ENCODE measurements around the gene FRMD4B. TPM values are rescaled to one million over a fixed set of nuclear protein-coding genes. Genes with fewer than 3 reads are reported as not detected.

Gene FRMD4B
- total RNA-seq, 4 donors from 2014 or later: 39.5 to 71.0 (median 56.0) TPM

DNA sequence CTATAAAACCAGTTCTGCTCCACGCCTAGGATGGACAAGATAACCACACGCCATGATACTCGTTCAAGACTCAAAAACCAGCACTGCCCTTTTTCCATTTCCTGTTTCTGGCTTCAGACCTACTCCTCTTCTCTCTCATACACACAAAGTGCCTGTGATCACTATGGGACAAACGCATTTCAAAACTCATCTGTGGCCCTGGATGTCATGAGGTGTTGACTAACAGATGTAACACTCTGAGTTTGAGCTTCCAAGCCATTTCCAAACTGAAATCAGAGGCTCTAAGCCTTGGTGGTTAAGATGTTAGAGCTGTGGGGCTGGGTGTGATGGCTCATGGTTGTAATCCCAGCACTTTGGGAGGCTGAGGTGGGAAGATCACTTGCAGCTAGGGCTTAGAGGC lies 207.8 kb downstream of the FRMD4B start:
- no peak for ATAC-seq (ENCODE audit: low FRiP score)
- no peak for DNase-seq (ENCODE audit: low spot score)
- TF ChIP-seq, protein P1, sequence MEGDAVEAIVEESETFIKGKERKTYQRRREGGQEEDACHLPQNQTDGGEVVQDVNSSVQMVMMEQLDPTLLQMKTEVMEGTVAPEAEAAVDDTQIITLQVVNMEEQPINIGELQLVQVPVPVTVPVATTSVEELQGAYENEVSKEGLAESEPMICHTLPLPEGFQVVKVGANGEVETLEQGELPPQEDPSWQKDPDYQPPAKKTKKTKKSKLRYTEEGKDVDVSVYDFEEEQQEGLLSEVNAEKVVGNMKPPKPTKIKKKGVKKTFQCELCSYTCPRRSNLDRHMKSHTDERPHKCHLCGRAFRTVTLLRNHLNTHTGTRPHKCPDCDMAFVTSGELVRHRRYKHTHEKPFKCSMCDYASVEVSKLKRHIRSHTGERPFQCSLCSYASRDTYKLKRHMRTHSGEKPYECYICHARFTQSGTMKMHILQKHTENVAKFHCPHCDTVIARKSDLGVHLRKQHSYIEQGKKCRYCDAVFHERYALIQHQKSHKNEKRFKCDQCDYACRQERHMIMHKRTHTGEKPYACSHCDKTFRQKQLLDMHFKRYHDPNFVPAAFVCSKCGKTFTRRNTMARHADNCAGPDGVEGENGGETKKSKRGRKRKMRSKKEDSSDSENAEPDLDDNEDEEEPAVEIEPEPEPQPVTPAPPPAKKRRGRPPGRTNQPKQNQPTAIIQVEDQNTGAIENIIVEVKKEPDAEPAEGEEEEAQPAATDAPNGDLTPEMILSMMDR (IDR thresholded peaks at IDR 0.05): no peak

DNA sequence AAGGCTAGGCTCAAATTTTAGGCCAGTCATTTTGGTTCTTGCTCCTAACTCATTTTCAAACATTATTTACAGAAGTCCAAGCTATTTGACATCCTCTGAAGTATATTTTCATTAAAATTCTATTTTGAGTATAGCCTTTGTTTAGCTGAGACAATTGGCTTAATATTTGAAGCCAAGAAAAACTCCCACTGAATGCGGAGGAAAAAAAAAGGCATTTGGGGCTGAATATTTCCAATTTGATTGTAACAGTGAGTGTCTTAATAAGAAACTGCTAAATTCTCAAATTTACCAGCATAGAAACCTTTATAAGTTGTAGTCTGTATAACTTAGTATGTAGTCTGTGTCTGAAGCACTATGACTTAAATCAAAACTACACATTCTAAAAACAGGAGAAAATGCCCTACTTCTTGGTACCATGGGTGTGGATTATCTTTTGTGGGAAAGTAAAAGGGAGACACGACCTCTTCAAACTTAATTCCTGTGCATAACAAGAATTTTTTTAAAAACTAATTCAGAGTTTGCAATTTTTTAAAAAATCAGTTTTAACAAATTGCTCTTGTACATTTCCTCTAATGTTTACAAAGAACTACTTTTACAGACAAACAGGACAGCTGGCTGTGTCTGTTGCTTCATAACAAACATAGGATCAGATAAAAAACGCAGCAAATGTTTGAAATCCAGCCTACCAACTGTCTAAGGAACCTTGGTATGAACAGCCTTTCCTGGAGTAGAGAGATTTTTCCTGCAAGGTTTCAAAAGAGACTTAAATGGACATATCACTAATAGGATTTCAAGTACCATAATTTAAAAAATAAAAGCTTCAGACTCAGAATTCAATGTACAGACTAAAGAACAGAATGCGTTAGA lies 210.8 kb downstream of the FRMD4B start:
- TF ChIP-seq, protein P1 (IDR thresholded peaks at IDR 0.05): no peak
- ATAC-seq (ENCODE audit: low FRiP score) (no peak), DNase-seq (ENCODE audit: low spot score) (no peak)

DNA sequence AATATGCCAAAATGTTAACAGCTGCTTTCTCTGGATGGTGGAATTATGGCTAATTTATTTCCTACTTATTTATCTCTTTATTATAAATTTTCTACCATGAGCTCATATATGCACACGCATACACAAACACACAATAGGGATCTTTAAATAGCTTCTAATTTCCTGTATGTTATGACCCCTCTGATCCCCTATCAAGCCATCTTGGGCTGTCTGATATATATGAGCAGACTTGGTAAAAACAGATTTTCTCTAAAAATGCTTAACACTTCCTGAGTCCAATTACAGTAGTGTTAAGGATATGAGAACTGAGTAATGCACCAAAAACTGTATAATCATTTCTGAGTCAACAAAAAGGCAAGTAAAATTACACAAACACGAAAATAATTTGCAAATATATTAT lies 211.4 kb downstream of the FRMD4B start:
- TF ChIP-seq, protein P1 (IDR thresholded peaks at IDR 0.05): no peak
- ATAC-seq (ENCODE audit: low FRiP score) (no peak), DNase-seq (ENCODE audit: low spot score) (no peak)

DNA sequence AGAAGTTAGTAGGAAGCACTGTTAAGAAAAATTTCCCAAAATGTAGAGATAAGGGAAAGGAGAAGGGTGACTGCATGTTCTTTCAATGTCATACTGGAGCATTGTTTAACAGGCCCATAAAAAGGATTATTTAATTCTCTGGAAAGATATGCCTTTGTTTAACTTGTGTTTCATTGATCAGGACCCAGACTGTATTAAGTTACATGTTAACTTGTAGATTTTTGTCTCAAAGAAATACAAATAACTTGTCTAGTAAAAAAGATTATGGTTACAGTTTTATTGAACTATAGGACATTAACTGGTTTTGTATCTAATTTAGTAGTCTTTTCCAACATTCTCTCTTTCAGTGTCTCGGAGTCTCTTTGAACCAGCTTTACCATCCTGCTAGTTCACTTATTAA lies 213.8 kb downstream of the FRMD4B start:
- ATAC-seq (ENCODE audit: low FRiP score): no peak
- DNase-seq (ENCODE audit: low spot score): no peak
- TF ChIP-seq, protein P1 (IDR thresholded peaks at IDR 0.05): no peak

DNA sequence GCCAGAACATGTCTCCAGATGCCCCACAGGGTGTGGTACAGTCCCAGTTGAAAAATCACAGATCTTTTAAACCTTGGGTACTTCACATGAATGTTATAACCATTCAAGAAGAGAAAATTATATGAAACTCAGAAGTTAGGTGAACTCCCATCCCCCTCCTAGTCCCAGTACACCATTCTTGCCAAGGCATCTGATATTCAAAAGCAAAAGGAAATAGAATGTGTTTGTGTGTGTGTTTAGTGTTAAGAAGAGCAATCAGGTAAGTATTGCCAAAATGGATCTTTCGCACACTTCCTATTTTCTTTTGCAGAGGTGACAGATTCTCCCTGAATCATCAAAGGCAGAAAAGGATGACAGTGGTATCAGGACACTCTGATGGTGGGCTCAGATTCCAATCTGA lies 219.4 kb downstream of the FRMD4B start:
- ATAC-seq (ENCODE audit: low FRiP score) (no peak), DNase-seq (ENCODE audit: low spot score) (no peak)
- TF ChIP-seq, protein P1 (IDR thresholded peaks at IDR 0.05): no peak

DNA sequence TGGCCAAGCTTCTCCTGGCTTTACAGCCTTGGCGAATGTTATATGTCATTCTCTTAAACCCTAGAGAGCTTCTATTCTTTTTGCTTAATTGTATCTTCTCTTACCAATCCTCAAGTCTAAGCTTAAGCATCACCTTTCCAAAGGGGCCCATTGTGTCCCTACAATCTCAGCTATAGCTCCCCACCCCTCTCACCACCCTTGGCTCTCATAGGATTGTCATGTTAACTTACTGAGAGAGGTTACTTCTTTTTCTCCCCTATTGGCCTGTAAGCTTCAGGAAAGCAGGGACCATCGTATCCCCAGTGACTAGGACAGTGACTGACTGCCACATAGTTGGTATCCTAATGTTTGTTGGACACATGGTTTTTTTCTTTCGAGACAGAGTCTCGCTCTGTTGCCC lies 220.1 kb downstream of the FRMD4B start:
- DNase-seq (ENCODE audit: low spot score) (no peak), ATAC-seq (ENCODE audit: low FRiP score) (no peak)
- TF ChIP-seq, protein P1 (IDR thresholded peaks at IDR 0.05): no peak

DNA sequence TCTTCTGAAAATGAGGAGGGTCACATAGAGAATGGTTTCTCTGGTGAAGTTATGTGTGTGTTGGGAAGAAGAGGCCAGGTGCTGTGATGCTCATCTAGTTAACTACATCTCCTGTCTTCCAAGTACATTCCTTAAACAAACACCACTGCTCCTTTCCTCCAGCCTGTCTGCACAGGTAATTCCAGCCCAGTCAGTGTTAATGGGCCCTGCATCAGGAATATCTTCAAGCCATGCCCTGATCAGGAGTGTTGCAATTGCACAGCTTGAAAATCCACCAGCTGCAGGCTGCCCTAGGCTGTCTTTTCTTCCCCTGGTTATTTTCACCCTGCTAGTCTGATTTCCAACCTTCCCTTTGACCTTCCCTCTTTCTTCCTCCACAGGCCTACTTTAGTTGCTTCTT lies 221.6 kb downstream of the FRMD4B start:
- no peak for ATAC-seq (ENCODE audit: low FRiP score)
- TF ChIP-seq, protein P1 (IDR thresholded peaks at IDR 0.05): no peak
- no peak for DNase-seq (ENCODE audit: low spot score)

Measured in omental fat pad (tissue), 4 donors.